Keratinocyte (primary cell): Measurements from ENCODE around the gene RNASE7. TPM values are rescaled to one million over a fixed set of nuclear protein-coding genes. Genes with fewer than 3 reads are reported as not detected.

Source experiments
- DNase-seq: peaks from one replicate; pipeline ENCODE4 v3.0.0-alpha.2; 2011; ENCODE audit warnings: low read depth, missing footprints, low spot score
- FAIRE-seq: peaks from 2 replicates; lab custom pipeline; 2011; peaks lifted over from hg19 to GRCh38; lab: Jason Lieb, UNC
- H2AFZ ChIP-seq: 2 replicates; pipeline ENCODE4 v1.6.0; 2012; ENCODE audit warnings: low read length, control low read depth, inconsistent platforms; ENCODE audit not compliant: control insufficient read depth
- H3K27ac ChIP-seq: 2 replicates; pipeline ENCODE4 v1.5.1; 2011; ENCODE audit warnings: low read length; ENCODE audit not compliant: control insufficient read depth, insufficient read depth
- H3K27me3 ChIP-seq: 3 replicates; pipeline ENCODE4 v1.6.0; 2011; ENCODE audit warnings: low read length; ENCODE audit not compliant: control insufficient read depth, insufficient read depth; ENCODE audit errors: extremely low read depth
- H3K36me3 ChIP-seq, 2 experiments: 2 replicates in 1 of 2; 3 replicates in 1 of 2; pipeline ENCODE4 v1.5.1; 2011; ENCODE audit warnings: low read length in 2 of 2, mild to moderate bottlenecking in 1 of 2; ENCODE audit not compliant: control insufficient read depth in 2 of 2, insufficient read depth in 2 of 2; ENCODE audit errors: extremely low read depth in 1 of 2
- H3K4me1 ChIP-seq: 3 replicates; pipeline ENCODE4 v1.5.1; 2011; ENCODE audit warnings: low read length; ENCODE audit not compliant: control insufficient read depth, insufficient read depth; ENCODE audit errors: extremely low read depth
- H3K4me2 ChIP-seq: 3 replicates; pipeline ENCODE4 v1.6.0; 2011; ENCODE audit warnings: low read depth, low read length; ENCODE audit not compliant: control insufficient read depth, insufficient read depth; ENCODE audit errors: extremely low read depth
- H3K4me3 ChIP-seq, 3 experiments: fragments of 200-600 bp in 1 of 3; sonication (generic) in 1 of 3; 2 replicates in 2 of 3; 3 replicates in 1 of 3; pipeline ENCODE4 v1.5.1; 2011 to 2016; ENCODE audit warnings: low read length in 3 of 3, mild to moderate bottlenecking in 3 of 3, control low read depth in 2 of 3, inconsistent platforms in 1 of 3, low read depth in 1 of 3, mixed read lengths in 1 of 3, mixed run types in 1 of 3, moderate library complexity in 1 of 3; ENCODE audit not compliant: control insufficient read depth in 2 of 3, insufficient read depth in 2 of 3; ENCODE audit errors: extremely low read depth in 1 of 3
- H3K79me2 ChIP-seq: 2 replicates; pipeline ENCODE4 v1.6.0; 2012; ENCODE audit warnings: low read length; ENCODE audit not compliant: control insufficient read depth, insufficient read depth
- H3K9ac ChIP-seq: 3 replicates; pipeline ENCODE4 v1.6.0; 2011; ENCODE audit warnings: low read length; ENCODE audit not compliant: control insufficient read depth, insufficient read depth; ENCODE audit errors: extremely low read depth
- H3K9me1 ChIP-seq: 3 replicates; pipeline ENCODE4 v1.6.0; 2011; ENCODE audit warnings: low read length; ENCODE audit not compliant: control insufficient read depth, insufficient read depth; ENCODE audit errors: extremely low read depth
- H3K9me3 ChIP-seq: 2 replicates; pipeline ENCODE4 v1.5.1; 2012; ENCODE audit warnings: low read depth, low read length; ENCODE audit not compliant: control insufficient read depth
- H4K20me1 ChIP-seq: 3 replicates; pipeline ENCODE4 v1.6.0; 2011; ENCODE audit warnings: low read length; ENCODE audit not compliant: control insufficient read depth, insufficient read depth; ENCODE audit errors: extremely low read depth
- EZH2 ChIP-seq: IDR thresholded peaks from one replicate; pipeline ENCODE4 v1.6.1; 2012; ENCODE audit warnings: inconsistent platforms, mild to moderate bottlenecking, low read length, moderate library complexity
- dilution Hi-C: fragments of 300-500 bp; cut with MboI; formaldehyde crosslinking; loops from one replicate; pipeline ENCODE4 v1.7.0; 2020; ENCODE audit warnings: low sequenced_read_pairs; ENCODE audit not compliant: extremely low pct_ligation_motif_present
- polyA plus RNA-seq, 5 experiments: library from polyadenylated mRNA; depleted of rRNA in 3 of 5; stranded (reverse) in 3 of 5; stranded (forward) in 1 of 5; unstranded in 1 of 5; fragments of >200 nt; gene quantifications; 1 replicate in 1 of 5; 2 replicates in 3 of 5; 3 replicates in 1 of 5; pipeline versions ENCODE4 v1.2.1 to v1.2.3, GENCODE V29; 2011 to 2012; ENCODE audit warnings: missing spikeins in 2 of 5, low read depth in 1 of 5, low replicate concordance in 1 of 5
- TF ChIP-seq, protein P1 (sequence below), 3 experiments: IDR thresholded peaks in 1 of 3; conservative IDR thresholded peaks in 1 of 3; optimal IDR thresholded peaks in 1 of 3; 2 replicates in 2 of 3; 3 replicates in 1 of 3; pipeline versions ENCODE3 to v1.5.1; 2011; ENCODE audit warnings: low read length in 3 of 3, mild to moderate bottlenecking in 3 of 3, moderate library complexity in 2 of 3, control low read depth in 1 of 3, inconsistent platforms in 1 of 3; ENCODE audit not compliant: insufficient read depth in 2 of 3; ENCODE audit errors: extremely low read depth in 1 of 3

Gene RNASE7
- polyA plus RNA-seq, 1 donor (not counting 4 experiments of a cell fraction or from before 2014, with no cell fraction given) = 17.4 TPM

DNA sequence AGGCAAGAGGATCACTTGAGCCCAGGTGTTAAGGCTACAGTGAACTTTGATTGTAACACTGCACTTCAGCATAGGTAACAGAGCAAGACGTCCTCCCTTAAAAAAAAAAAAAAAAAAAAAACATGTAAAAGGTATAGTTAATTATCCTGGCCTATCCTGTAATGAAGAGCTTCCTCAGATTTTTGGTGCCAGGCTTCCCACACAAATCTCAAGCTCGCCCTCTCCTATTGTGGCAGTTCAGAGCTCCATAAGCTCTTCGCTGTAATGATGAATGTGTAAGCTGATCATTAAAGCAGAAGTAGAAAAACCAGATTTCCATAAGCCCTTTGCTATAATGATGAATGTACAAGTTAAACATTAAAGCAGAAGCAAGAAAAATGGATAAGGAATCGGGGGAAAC is 45.0 kb upstream of the RNASE7 start:
- no peak for TF ChIP-seq EZH2
- TF ChIP-seq, protein P1, sequence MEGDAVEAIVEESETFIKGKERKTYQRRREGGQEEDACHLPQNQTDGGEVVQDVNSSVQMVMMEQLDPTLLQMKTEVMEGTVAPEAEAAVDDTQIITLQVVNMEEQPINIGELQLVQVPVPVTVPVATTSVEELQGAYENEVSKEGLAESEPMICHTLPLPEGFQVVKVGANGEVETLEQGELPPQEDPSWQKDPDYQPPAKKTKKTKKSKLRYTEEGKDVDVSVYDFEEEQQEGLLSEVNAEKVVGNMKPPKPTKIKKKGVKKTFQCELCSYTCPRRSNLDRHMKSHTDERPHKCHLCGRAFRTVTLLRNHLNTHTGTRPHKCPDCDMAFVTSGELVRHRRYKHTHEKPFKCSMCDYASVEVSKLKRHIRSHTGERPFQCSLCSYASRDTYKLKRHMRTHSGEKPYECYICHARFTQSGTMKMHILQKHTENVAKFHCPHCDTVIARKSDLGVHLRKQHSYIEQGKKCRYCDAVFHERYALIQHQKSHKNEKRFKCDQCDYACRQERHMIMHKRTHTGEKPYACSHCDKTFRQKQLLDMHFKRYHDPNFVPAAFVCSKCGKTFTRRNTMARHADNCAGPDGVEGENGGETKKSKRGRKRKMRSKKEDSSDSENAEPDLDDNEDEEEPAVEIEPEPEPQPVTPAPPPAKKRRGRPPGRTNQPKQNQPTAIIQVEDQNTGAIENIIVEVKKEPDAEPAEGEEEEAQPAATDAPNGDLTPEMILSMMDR (optimal IDR thresholded peaks at IDR 0.05 in 1 of 3, IDR thresholded peaks at IDR 0.05 in 1 of 3, conservative IDR thresholded peaks at IDR 0.05 in 1 of 3; ENCODE audit: extremely low read depth in 1 of 3, insufficient read depth in 2 of 3, low read length in 3 of 3) = no peak
- Histone ChIP-seq H3K4me1 (peaks cover 17% of the 10 kb centered on the region), H3K9me1 (no peaks in the 10 kb centered on the region), H3K27me3 (no peaks in the 10 kb centered on the region), H3K9me3 (no peaks in the 10 kb centered on the region), H3K27ac (no peak overlapping the region), H3K4me3 (no peak overlapping the region), H2AFZ (no peak overlapping the region), H4K20me1 (no peaks in the 10 kb centered on the region), H3K36me3 (peaks cover 22 to 30% of the 10 kb centered on the region in 2 experiments), H3K4me2 (no peak overlapping the region), H3K79me2 (peaks cover 3% of the 10 kb centered on the region), H3K9ac (no peak overlapping the region)
- no peak for DNase-seq
- dilution Hi-C loops = no loop called here
- FAIRE-seq = no peak

DNA sequence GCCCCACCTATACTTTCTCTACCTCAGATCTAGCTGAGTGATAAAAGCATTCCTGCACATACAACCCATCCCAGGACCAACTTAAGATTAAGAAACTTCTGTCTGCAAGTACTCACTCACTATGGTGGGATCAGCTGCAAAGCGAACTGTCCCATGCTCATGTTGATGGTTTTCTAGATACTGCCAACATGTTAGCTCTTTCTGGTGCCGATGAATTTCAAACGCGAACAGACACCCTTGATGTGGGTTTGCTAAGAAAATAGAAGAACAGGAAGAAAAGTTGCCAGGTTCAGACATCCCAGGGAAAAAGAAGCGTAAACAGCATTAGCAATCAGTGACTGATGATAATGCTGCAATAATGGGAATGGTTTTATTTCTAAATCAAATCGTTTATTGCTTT is 44.6 kb upstream of the RNASE7 start:
- no peak for TF ChIP-seq EZH2
- TF ChIP-seq, protein P1 (optimal IDR thresholded peaks at IDR 0.05 in 1 of 3, IDR thresholded peaks at IDR 0.05 in 1 of 3, conservative IDR thresholded peaks at IDR 0.05 in 1 of 3; ENCODE audit: extremely low read depth in 1 of 3, insufficient read depth in 2 of 3, low read length in 3 of 3) = no peak
- Histone ChIP-seq H3K27ac (no peak overlapping the region), H3K9ac (no peak overlapping the region), H3K79me2 (no peaks in the 10 kb centered on the region), H3K4me2 (no peak overlapping the region), H3K27me3 (no peaks in the 10 kb centered on the region), H3K36me3 (peaks cover 19 to 27% of the 10 kb centered on the region in 2 experiments), H3K9me3 (no peaks in the 10 kb centered on the region), H2AFZ (no peak overlapping the region), H3K9me1 (no peaks in the 10 kb centered on the region), H3K4me3 (no peak overlapping the region), H3K4me1 (peaks cover 17% of the 10 kb centered on the region), H4K20me1 (no peaks in the 10 kb centered on the region)
- FAIRE-seq (no peak), DNase-seq (no peak)
- dilution Hi-C loops = no loop called here
